ENCODE measurements around the gene DNAJA2. TPM values are rescaled to one million over a fixed set of nuclear protein-coding genes. Genes with fewer than 3 reads are reported as not detected.

Gene DNAJA2
- total RNA-seq, 2 donors from 2014 or later: 65.1 to 68.2 TPM

- Histone ChIP-seq H3K36me3 (ENCODE audit: control insufficient read depth, insufficient read depth, low read length) (peaks cover 79% of the 10 kb centered on the region), H3K9ac (ENCODE audit: extremely low read depth, low read length, poor library complexity, severe bottlenecking) (no peak overlapping the region), H3K9me3 (ENCODE audit: control insufficient read depth, low read length) (no peaks in the 10 kb centered on the region), H3K27me3 (ENCODE audit: control insufficient read depth, insufficient read depth, low read length, poor library complexity, severe bottlenecking) (no peaks in the 10 kb centered on the region), H3K4me1 (ENCODE audit: control insufficient read depth, insufficient read depth, low read length) (no peaks in the 10 kb centered on the region), H3K27ac (ENCODE audit: low read depth, low read length) (no peak overlapping the region), H3K4me3 (ENCODE audit: low read length) (no peak overlapping the region)
- H3K36me3 Mint-ChIP-seq (ENCODE audit: low read depth): peaks cover 73% of the 10 kb centered on the region
- H3K27ac Mint-ChIP-seq: no peak overlapping the region
- H3K9me3 Mint-ChIP-seq: no peaks in the 10 kb centered on the region
- no peak for DNase-seq
- no peaks in the 10 kb centered on the region for H3K27me3 Mint-ChIP-seq (ENCODE audit: insufficient read depth)
- no peak for TF ChIP-seq CTCF (conservative IDR thresholded peaks at IDR 0.05)
- no peaks in the 10 kb centered on the region for H3K4me1 Mint-ChIP-seq
- no peak overlapping the region for H3K4me3 Mint-ChIP-seq
- WGBS, 2 experiments (ENCODE audit: insufficient coverage in 1 of 2, insufficient read length in 1 of 2): 95 to 100% methylated on average over 7 to 10 of the region's 10 CpGs
Observed at GRCh38 chr16:46922239-46922638, 51.2 kb downstream of the DNAJA2 start.

GRCh38 chr16:46920402-46921068 is 52.9 kb downstream of the DNAJA2 start:
- H3K27ac ChIP-seq (ENCODE audit: low read depth, low read length): no peak overlapping the region
- Mint-ChIP-seq H3K4me3 (no peak overlapping the region), H3K27me3 (ENCODE audit: insufficient read depth) (no peaks in the 10 kb centered on the region), H3K4me1 (no peaks in the 10 kb centered on the region), H3K9me3 (no peaks in the 10 kb centered on the region), H3K36me3 (ENCODE audit: low read depth) (peaks cover 78% of the 10 kb centered on the region), H3K27ac (no peak overlapping the region)
- no peaks in the 10 kb centered on the region for H3K4me1 ChIP-seq (ENCODE audit: control insufficient read depth, insufficient read depth, low read length)
- H3K4me3 ChIP-seq (ENCODE audit: low read length): no peak overlapping the region
- no peak for TF ChIP-seq CTCF (conservative IDR thresholded peaks at IDR 0.05)
- H3K27me3 ChIP-seq (ENCODE audit: control insufficient read depth, insufficient read depth, low read length, poor library complexity, severe bottlenecking): no peaks in the 10 kb centered on the region
- H3K9me3 ChIP-seq (ENCODE audit: control insufficient read depth, low read length): no peaks in the 10 kb centered on the region
- WGBS, 2 experiments (ENCODE audit: insufficient coverage in 1 of 2, insufficient read length in 1 of 2): 83 to 90% methylated on average over 7 to 9 of the region's 9 CpGs
- peaks cover 81% of the 10 kb centered on the region for H3K36me3 ChIP-seq (ENCODE audit: control insufficient read depth, insufficient read depth, low read length)
- DNase-seq: no peak
- no peak overlapping the region for H3K9ac ChIP-seq (ENCODE audit: extremely low read depth, low read length, poor library complexity, severe bottlenecking)

- Histone ChIP-seq H3K36me3 (ENCODE audit: control insufficient read depth, insufficient read depth, low read length) (peaks cover 86% of the 10 kb centered on the region), H3K4me3 (ENCODE audit: low read length) (no peak overlapping the region), H3K9ac (ENCODE audit: extremely low read depth, low read length, poor library complexity, severe bottlenecking) (no peak overlapping the region), H3K9me3 (ENCODE audit: control insufficient read depth, low read length) (no peaks in the 10 kb centered on the region), H3K27ac (ENCODE audit: low read depth, low read length) (peak overlapping the region; percentile 68), H3K27me3 (ENCODE audit: control insufficient read depth, insufficient read depth, low read length, poor library complexity, severe bottlenecking) (no peaks in the 10 kb centered on the region), H3K4me1 (ENCODE audit: control insufficient read depth, insufficient read depth, low read length) (no peaks in the 10 kb centered on the region)
- Mint-ChIP-seq H3K36me3 (ENCODE audit: low read depth) (peaks cover 82% of the 10 kb centered on the region), H3K4me3 (no peak overlapping the region), H3K4me1 (no peaks in the 10 kb centered on the region), H3K27ac (peak overlapping the region; percentile 15), H3K27me3 (ENCODE audit: insufficient read depth) (no peaks in the 10 kb centered on the region), H3K9me3 (no peaks in the 10 kb centered on the region)
- no peak for TF ChIP-seq CTCF (conservative IDR thresholded peaks at IDR 0.05)
- no peak for DNase-seq
- WGBS, 2 experiments (ENCODE audit: insufficient coverage in 1 of 2, insufficient read length in 1 of 2): 90 to 93% methylated on average over 12 to 21 of the region's 21 CpGs
Observed at GRCh38 chr16:46918905-46919792, 54.3 kb downstream of the DNAJA2 start.

Data from endodermal cell (in vitro differentiated cells).